HG03460 (cell line): Measurements from ENCODE around the gene FBN1.

Experiments
- ATAC-seq: cut with Tn5 transposase; IDR thresholded peaks from one replicate; pipeline ENCODE4 v1.9.1; 2021; ENCODE audit not compliant: unreplicated experiment

FBN1 gene

DNA sequence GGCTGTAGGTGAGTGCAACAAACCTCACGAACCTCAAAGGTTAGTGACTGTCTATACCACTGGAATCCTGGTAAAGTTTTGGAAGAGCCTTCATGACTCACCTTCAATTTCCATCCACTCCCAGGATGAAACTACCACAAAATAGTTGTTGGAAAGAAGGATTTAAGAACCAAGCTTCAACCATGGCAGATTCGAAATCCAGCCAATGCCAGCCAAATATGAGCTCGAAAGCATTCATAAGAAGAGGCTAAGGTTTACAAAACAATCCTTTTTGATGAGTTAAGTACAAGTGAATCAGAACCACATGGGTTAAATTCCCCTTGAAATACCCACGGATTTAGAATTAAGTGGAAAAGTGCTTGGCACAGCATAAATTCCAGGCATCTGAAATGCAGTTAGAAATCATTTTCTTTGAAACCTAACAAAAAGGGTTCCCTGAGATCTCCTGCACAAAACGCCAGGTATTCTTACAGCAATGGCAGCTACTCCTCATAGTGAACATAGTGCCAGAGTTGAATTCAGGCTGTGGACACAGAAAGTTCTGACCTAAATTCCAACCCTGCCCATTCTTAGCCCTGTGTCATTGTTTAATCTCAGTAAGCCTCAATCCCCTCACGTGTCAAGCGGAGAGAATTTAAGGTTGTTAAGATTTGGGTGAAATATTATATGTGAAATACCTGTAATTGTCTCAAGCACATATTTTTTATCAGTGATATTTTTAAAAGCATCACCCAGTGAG is 89.2 kb downstream of the FBN1 start:
- ATAC-seq: no peak

GRCh38 chr15:48555241-48555881 is 90.1 kb downstream of the FBN1 start:
- ATAC-seq: no peak

DNA sequence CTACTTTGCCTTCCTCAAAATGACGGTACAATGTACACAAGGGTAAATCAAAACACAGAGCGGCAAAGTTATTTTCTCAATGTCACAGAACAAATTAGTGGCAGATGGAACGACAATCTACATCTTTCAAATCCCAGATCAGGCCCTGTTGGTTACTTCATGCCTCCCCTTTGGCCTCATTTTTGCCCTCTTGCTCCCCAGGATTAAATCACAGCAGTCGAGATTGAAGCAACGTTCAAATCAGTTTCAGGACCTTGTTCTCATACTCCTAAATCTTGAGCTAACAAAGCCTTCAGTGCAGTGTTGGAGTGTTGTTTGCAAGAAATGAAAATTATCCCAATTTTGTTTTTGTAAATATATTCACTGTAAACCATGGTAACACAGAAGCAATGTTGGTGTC is 91.4 kb downstream of the FBN1 start:
- ATAC-seq: no peak

DNA sequence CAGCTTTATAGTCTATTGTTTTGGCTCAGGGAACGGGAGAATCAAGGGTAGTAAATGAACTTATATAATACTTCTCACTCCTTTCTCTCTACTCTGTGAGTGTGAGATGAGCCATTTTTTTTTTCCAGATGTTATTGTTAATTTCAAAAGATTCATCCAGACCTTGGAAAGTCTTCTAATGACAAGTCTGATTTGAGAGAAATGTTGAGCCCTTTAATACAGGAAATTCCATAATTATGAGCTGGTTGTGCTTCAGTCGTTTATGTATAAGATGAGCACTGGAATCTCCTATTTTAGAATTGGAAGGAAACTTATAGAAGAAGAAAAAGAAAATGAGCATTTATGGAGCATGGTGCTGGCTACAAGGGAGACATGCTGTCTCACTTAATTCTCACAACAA is 92.0 kb downstream of the FBN1 start:
- ATAC-seq: no peak

GRCh38 chr15:48550822-48551525 is 94.5 kb downstream of the FBN1 start:
- ATAC-seq: no peak

GRCh38 chr15:48548455-48548854 is 97.1 kb downstream of the FBN1 start:
- no peak for ATAC-seq

- no peak for ATAC-seq
These were observed 98.2 kb downstream of the FBN1 start for GRCh38 chr15:48547286-48547685.

GRCh38 chr15:48546296-48546695 is 99.2 kb downstream of the FBN1 start:
- ATAC-seq: no peak

- no peak for ATAC-seq
These were observed 100.7 kb downstream of the FBN1 start for GRCh38 chr15:48544778-48545177.

DNA sequence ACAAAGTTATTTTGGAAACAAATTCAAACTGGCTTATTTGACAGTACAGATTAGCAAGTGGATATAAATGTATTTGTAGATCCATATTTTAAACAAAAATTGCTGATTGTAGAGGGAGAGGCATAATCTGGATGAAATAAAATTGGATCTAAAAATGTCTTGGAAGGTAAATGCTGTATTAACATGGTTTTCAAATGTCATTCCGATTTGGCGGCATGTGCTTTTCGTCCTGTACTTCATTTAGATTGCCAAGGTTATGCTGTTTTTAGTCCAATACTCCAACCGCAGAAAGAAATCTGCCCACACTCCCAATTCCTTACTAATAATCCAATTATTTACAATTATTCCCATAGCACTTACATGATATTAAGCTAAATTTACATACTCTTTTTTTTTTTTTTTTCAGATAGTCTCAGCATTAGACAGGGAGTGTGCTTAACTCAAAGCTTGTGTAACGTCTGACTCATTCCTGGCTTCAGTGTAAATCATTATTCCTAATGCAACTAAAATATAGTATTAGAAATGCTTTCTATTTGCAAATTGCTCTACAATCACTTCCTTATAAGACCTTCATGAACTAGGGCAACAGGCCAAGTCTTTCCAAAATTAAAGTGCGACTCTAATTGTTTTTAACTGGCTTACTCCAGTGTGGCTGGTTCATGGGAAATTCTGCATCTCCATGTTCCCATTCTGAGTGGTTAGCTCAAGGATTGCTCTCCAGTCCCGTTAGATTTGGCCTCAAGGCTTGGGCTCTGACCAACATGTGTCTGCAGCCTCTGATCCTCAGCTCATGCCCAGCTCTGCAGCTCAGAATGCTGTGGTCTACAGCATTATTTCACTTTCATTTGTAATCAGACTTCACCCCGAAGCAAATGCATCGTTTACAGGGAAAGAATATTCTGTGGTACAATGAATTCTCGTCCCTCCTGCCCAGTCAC is 103.9 kb downstream of the FBN1 start:
- peak; percentile 92 for ATAC-seq

GRCh38 chr15:48540756-48541155 is 104.8 kb downstream of the FBN1 start:
- no peak for ATAC-seq

DNA sequence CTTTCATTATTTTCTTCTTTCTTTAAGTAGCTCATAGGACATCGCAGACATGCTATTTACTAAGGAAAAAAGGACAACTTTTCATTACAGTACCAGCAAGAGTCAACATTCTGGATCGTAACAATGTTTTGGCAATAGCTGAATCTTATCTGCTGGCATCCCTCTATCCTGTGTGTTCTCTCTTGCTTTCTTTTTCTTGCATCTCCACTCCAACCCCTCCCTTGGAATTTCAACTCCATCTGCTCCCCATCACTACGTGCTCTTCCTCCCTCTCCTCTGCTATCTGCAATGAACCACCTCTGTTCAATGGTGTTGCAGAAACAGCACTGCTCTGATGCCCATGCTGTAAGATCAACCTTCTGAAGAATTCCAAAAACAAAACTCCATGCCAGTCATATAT is 106.6 kb downstream of the FBN1 start:
- ATAC-seq: no peak

- no peak for ATAC-seq
These were observed 108.0 kb downstream of the FBN1 start for GRCh38 chr15:48537271-48538113.

- ATAC-seq: no peak
These were observed 108.8 kb downstream of the FBN1 start for GRCh38 chr15:48536681-48537091.

- no peak for ATAC-seq
These were observed 111.5 kb downstream of the FBN1 start for GRCh38 chr15:48533982-48534381.

GRCh38 chr15:48532946-48533345 is 112.6 kb downstream of the FBN1 start:
- ATAC-seq: no peak

GRCh38 chr15:48530528-48530927 is 115.0 kb downstream of the FBN1 start:
- no peak for ATAC-seq

DNA sequence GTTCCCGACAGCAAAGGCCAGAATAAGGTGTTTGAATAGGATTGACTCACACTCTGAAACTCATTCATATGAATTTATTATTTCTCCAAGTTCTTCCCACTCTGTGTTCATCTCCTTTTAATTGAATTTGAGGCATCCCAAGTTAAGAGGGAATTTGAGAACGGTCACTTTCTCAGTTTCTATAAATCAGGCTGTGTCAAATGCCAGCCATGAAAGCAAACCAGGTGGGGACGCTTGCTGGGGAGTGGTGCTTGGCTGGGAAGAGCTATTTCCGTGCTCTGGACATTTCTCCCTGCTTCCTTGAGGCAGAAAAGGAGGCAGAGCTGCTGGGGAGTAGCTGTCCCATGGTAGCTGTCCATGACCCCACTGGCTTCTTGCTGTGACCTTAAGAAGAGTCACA is 116.6 kb downstream of the FBN1 start:
- ATAC-seq: no peak

- ATAC-seq: no peak
These were observed 118.0 kb downstream of the FBN1 start for GRCh38 chr15:48527517-48527916.

DNA sequence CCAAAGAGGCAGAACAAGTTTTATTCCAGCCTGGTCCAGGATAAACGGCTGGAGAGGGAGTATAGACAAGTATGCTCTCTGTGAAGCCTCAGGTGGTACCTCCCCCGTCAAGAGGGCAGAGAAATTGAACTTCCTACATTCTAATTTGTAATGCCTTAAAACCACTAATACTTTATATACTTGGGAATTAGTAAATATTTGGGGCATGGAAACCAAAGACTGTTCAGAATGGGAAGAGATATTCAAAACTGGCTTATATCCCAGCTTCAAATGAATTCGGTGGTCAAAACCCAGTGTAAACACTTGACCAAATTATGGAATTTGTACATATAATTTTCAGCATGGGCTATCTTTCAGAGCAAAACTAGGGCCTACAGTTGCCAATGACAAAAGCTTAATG is 122.6 kb downstream of the FBN1 start:
- ATAC-seq: no peak
